UCSD-AML1 (cell line): ENCODE results near the gene H3-3A.
A peak's percentile ranks its signal among the peaks of the same experiment; 100 is the strongest.

Experiments
- DNase-seq: peaks from one replicate; lab custom pipeline; 2025; ENCODE audit not compliant: unreplicated experiment; lab: John Stamatoyannopoulos, UW

The H3-3A gene

DNA sequence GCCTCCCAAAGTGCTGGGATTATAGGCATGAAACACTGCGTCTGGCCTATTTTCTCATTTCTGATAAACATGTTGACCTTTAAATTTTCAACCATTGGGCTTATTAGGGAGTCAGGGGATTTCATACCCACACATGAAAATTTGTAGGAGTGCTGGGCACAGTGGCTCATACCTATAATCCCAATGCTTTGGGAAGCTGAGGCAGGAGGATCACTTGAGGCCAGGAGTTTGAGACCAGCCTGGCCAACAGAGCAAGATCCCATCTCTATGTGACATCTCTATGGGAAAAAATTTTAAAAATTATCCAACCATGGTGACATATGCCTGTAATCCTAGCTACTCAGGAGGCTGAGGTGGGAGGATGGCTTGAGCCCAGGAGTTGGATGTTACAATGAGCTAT is 10.5 kb upstream of the H3-3A start:
- no peak for DNase-seq

- DNase-seq: no peak
Measured at GRCh38 chr1:226054519-226055327, 7.8 kb upstream of the H3-3A start.

- no peak for DNase-seq
Measured at GRCh38 chr1:226059709-226060108, 2.8 kb upstream of the H3-3A start.

- DNase-seq: no peak
Measured at GRCh38 chr1:226060427-226060826, 2.1 kb upstream of the H3-3A start.

- DNase-seq: no peak
Measured at GRCh38 chr1:226061068-226061840, 1.3 kb upstream of the H3-3A start.

DNA sequence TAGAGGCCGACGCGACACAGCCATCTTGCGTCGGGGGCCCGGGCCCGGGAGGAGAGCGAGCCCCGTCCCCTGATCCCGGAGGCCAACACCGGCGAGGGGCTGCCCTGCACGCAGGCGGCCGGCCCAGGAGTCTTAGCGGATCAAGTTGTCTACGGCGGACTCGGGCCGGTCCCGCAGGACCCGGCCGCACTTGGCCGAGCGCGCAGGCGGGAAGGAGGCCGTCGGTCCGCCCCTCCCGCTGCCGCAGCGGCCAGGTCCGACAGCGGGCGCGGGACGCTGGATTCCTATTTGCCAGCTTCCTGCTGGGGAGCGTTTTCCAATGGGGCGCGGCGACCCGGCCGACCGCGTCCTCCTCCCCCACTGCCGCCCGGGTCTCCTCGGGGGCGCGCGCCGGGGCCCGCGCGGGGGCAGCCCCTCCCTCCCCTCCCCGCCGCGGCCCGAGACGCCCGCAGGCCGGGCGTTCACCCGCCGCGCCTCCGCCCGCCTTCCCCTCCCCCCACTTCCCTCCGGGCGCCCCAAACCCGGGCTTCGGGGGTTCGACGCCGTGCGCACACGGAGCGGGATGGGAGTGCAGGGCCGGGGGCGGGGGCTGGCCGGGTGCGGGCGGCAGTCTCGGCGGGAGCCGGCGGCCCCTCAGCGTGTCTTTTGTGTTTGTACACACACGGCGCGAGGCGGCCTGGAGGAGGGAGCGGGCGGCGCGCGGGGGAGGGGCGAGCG is 517 bp upstream of the H3-3A start:
- peak; percentile 90 for DNase-seq

DNA sequence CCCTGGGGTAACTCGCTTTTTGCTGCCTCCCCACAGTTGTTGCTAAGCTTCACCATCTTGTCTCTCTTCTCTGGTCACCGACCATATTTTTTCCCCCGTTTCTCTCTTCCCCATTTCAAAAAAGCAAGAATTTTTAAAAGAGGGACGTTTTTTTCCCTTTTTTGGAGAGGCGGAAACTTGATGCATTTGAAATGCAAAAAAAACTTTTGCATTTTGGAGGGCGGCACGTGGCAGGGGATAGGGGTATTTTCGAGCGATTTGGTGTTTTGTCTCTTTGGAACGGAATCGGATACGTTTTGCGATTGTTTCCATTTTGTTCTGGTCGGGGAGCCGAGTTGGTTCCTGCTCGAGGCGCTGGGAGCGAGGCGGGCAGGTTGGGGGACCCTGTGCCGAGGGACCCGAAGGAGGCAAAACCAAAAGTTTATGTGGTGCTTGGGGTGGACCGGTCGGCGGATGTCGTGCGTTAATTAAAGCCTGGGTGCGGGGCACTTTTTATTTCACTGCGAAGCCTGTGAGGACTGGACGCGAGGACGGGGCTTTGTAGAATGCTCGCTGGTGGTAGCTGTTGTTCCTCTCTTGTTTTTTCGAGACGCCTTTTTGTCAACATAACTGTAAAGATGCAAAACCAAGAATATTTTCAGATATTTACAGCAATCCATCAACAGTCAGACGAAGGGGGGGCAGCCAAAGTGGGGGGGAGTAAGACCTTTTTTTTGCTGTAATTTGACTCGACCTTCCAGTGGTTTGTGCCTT is 884 bp downstream of the H3-3A start:
- DNase-seq: peak; percentile 36

DNA sequence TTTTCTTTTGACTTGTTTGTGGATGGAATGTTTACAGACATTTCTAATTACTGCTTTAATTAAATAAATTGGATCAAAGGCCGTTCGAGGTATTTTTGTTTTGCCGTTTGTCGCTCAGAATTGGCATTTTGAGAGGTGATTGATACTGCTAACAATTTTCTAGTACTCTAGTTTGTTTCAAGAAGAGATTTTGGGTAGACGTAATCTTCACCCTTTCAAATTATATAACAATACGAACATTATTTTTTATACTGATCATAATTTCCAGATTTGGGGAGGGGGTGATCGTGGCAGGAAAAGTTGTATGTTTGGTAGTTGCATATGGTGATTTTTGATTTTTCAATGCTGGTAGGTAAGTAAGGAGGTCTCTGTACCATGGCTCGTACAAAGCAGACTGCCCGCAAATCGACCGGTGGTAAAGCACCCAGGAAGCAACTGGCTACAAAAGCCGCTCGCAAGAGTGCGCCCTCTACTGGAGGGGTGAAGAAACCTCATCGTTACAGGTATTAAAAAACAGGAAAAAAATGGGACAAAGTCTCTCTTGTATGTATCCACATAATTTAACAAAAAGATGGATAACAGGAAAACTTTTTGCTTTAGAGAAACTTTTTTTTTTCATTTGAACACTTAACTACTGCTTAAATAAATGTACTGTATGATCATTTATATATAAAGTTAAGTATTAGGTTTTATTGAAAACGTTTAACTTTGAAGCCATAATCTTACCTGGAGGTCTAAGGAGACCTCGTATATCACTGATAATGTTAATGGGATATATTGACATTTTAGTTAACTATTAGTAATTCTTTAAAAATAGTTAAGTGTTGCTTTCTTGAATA is 1.7 kb downstream of the H3-3A start:
- no peak for DNase-seq

- DNase-seq: no peak
Measured at GRCh38 chr1:226064816-226065248, 2.3 kb downstream of the H3-3A start.

DNA sequence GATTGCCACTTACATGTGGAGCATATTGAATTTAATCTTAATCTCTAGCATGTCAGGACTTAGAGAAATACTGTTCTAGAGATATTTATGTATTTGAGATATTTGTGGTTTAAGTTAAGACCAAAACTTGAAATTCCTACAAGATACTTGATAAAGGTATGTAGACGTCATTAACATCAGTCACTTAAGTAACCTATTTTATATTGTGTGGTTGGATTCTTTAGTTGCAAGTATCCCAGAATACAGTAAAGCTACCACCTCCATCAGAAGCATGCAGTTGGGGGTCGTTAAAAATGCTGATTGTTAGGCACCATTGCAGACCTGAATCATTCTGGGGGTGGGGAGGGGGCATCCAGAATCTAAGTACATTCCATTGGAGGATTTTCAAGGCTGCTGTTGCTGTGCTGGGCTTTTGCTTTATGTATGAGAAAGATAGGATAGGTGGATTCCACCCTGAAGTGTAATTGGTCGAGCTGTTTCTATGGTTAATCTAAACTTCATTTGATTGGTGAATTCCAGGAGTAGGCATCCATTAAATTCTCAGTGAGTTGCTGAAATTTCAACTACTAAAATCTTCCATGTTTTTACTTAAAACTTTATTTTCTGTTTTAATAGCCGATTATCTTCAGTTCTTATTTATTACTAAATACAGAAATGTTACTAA is 4.0 kb downstream of the H3-3A start:
- DNase-seq: no peak

DNA sequence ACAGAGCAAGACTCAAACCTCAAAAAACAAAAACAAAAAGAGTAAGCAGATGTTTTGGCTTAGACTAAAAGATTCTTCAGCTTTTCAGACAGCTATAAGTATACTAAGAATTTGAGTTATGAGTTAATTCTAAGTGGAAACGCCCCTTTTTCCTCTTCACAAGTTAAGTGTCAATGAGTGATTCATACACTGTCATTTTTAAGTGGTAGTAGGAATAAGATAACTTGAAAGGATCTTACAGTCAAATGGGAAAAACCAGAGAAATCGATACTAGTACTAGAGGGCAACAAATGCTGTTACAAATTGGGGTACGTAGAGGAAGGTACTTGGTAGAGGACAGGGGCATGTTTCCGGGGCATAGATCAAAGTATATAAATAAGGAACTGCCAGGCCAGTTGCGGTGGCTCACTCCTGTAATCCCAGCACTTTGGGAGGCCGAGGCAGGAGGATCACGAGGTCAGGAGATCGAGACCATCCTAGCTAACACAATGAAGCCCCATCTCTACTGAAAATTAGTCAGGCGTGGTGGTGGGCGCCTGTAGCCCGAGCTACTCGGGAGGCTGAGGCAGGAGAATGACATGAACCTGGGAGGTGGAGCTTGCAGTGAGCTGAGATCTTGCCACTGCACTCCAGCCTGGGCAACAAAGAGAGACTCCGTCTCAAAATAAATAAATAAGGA is 7.4 kb downstream of the H3-3A start:
- no peak for DNase-seq

DNA sequence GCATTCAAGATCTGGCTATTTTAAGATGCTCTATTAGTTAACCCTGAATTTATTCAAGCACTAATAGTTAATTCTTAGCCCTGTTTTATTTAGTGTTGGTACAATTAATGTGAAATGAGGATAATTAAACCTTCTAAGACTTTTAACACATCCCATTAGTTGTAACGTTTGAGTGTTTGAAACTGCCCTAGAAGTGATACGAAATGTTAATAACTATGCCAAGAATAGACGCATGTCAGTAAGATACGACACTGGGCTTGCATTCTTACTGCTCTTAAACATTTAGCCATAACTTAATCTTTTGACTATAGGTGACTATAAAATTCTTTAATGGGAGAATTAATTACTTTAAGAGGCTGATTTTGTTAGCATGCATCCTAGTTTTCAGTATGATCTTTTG is 9.8 kb downstream of the H3-3A start:
- DNase-seq: no peak

DNA sequence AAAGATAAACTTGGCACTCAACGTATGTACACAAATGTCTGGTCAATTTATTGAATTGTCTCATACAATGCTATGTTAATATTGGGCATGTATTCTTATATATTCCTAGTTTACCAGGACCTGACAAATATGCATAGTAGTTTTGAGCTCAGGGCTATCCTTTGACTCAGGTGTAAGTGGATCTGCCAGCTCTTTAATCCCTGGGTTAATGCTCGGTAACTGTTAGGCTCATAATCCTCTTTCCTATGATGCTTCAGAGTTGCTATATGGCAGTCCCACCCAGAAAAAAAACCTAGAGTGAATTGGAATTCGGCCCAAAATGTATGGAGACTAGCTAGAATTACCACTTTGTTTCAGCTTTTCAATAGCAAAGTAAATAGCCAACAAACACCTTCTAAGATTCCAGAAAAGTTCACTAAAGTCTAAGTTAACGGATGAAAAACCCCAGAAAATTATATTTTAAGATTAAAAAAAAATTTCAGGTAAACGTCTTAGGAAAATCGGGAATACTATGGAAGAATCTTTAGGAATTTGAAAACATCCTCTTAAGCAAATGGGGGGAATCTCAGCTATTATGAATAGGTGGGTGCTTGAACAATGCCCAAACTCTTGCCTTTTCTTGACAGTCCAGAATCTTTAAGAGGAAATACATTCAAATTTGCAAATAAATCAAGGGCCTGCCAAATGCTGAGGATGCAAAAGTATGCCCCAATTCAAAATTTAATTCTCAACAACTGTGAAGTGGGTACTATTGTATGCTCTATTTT is 10.9 kb downstream of the H3-3A start:
- DNase-seq: no peak

DNA sequence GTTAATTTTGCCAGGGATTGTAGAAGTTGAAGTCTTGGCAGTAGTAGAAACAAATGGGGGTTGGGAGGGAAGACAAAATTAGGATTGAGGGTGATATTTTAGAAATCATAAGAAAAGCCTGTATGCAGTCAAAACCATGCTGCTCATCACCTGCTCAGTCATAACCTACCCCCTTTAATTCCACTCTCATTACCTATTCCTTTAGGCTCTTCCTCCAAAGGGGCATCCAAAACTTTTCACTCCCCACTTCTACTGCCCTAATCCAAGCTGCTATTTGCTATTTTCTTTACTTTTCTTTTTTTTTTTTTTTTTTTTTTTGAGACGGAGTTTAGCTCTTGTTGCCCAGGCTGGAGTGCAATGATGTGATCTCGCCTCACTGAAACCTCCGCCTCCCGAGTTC is 11.5 kb downstream of the H3-3A start:
- DNase-seq: no peak

DNA sequence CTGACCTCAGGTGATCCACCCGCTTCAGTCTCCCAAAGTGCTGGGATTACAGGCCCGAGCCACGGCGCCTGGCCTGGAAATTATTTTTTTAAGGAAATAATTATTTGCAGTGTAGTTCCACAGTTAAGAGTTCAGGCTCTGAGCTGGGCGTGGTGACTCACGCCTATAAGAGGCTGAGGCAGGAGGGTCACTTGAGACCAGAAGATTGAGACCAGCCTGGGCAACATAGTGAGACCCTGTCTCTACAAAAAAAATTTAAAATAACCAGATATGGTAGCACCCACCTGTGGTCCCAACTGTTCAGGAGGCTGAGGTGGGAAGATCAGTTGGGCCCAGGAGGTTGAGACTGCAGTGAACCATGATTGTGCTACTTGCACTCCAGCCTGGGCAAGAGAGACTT is 13.9 kb downstream of the H3-3A start:
- no peak for DNase-seq

GRCh38 chr1:226078374-226078773 is 15.9 kb downstream of the H3-3A start:
- no peak for DNase-seq

GRCh38 chr1:226082587-226082917 is 20.0 kb downstream of the H3-3A start:
- no peak for DNase-seq

- peak; percentile 66 for DNase-seq
Measured at GRCh38 chr1:226082959-226083301, 20.4 kb downstream of the H3-3A start.
